Esophagus (tissue), 2 donors: ENCODE results near the gene LBR. TPM values are rescaled to one million over a fixed set of nuclear protein-coding genes. Genes with fewer than 3 reads are reported as not detected.

Experiments
- H3K27ac ChIP-seq, 2 donors: one replicate each; pipeline ENCODE4 v1.5.1; 2013; ENCODE audit warnings: low read depth in 2 of 2, mild to moderate bottlenecking in 2 of 2, inconsistent platforms in 1 of 2, low read length in 1 of 2, moderate library complexity in 1 of 2
- H3K27me3 ChIP-seq, 2 donors: one replicate each; pipeline ENCODE4 v1.6.1; 2013; ENCODE audit warnings: low read length in 2 of 2, control low read depth in 1 of 2, mild to moderate bottlenecking in 1 of 2; ENCODE audit not compliant: insufficient read depth in 2 of 2, control insufficient read depth in 1 of 2
- H3K36me3 ChIP-seq, 2 donors: one replicate each; pipeline ENCODE4 v1.6.1; 2013; ENCODE audit warnings: low read length in 1 of 2; ENCODE audit not compliant: control insufficient read depth in 2 of 2, insufficient read depth in 2 of 2
- H3K4me1 ChIP-seq, 2 donors: one replicate each; pipeline ENCODE4 v1.6.1; 2013; ENCODE audit warnings: low read length in 1 of 2; ENCODE audit not compliant: control insufficient read depth in 2 of 2, insufficient read depth in 2 of 2
- H3K4me3 ChIP-seq, 2 donors: one replicate each; pipeline ENCODE4 v1.5.1; 2013; ENCODE audit warnings: low read length in 2 of 2, mild to moderate bottlenecking in 2 of 2, low read depth in 1 of 2, moderate library complexity in 1 of 2
- H3K9me3 ChIP-seq, 2 donors: one replicate each; pipeline ENCODE4 v1.6.1; 2013; ENCODE audit warnings: mild to moderate bottlenecking in 2 of 2, low read depth in 1 of 2, low read length in 1 of 2, moderate library complexity in 1 of 2; ENCODE audit not compliant: control insufficient read depth in 2 of 2, insufficient read depth in 1 of 2
- WGBS, 2 donors: extraction: QIAGEN DNeasy Blood & Tissue Kit; methylation state at CpG; one replicate each; pipeline ENCODE4 v1.1.7; 2013; 5-methylcytosine and 5-hydroxymethylcytosine counted together
- polyA plus RNA-seq, 2 donors: library from polyadenylated mRNA; stranded (reverse); fragments of 200-250 nt; gene quantifications; one replicate each; pipeline ENCODE4 v1.2.3, GENCODE V29; 2013
- donor health status: healthy with polysubstance abuse.
- donor health status: Bipolar disorder and iron deficiency.

The LBR gene
- polyA plus RNA-seq, 2 donors = 18.0 to 21.0 TPM

- WGBS, 2 donors = 29 to 30% methylated on average over 5 of the region's 5 CpGs
- Histone ChIP-seq H3K4me3 (no peak overlapping the region), H3K9me3 (no peaks in the 10 kb centered on the region), H3K4me1 (peaks cover 4 to 14% of the 10 kb centered on the region in 2 donors), H3K27ac (peak overlapping the region; percentile 66 to 97), H3K36me3 (no peaks in the 10 kb centered on the region), H3K27me3 (no peaks in the 10 kb centered on the region)
Observed at GRCh38 chr1:225453797-225454648, 26.2 kb upstream of the LBR start.

- WGBS, 2 donors = 93 to 96% methylated on average over 25 of the region's 25 CpGs
- peak overlapping the region in 1 of 2 donors; percentile 62 for H3K27ac ChIP-seq
- no peaks in the 10 kb centered on the region for H3K27me3 ChIP-seq
- H3K4me1 ChIP-seq = peaks cover 13 to 21% of the 10 kb centered on the region in 2 donors
- no peaks in the 10 kb centered on the region for H3K9me3 ChIP-seq
- H3K4me3 ChIP-seq = no peak overlapping the region
- H3K36me3 ChIP-seq = no peaks in the 10 kb centered on the region
Observed at GRCh38 chr1:225451840-225452515, 24.1 kb upstream of the LBR start.

GRCh38 chr1:225451340-225451739 is 23.5 kb upstream of the LBR start:
- no peak overlapping the region for H3K4me3 ChIP-seq
- peaks cover 13 to 28% of the 10 kb centered on the region in 2 donors for H3K4me1 ChIP-seq
- peak overlapping the region; percentile 21 to 80 for H3K27ac ChIP-seq
- H3K36me3 ChIP-seq = no peaks in the 10 kb centered on the region
- no peaks in the 10 kb centered on the region for H3K9me3 ChIP-seq
- H3K27me3 ChIP-seq = no peaks in the 10 kb centered on the region
- WGBS, 2 donors = 76 to 87% methylated on average over 6 of the region's 6 CpGs

GRCh38 chr1:225450491-225451191 is 22.8 kb upstream of the LBR start:
- 46 to 51% methylated on average over 12 of the region's 12 CpGs for WGBS, 2 donors
- peak overlapping the region; percentile 21 to 80 for H3K27ac ChIP-seq
- H3K36me3 ChIP-seq = no peaks in the 10 kb centered on the region
- H3K27me3 ChIP-seq = no peaks in the 10 kb centered on the region
- no peaks in the 10 kb centered on the region for H3K9me3 ChIP-seq
- H3K4me1 ChIP-seq = peaks cover 13 to 29% of the 10 kb centered on the region in 2 donors
- H3K4me3 ChIP-seq = no peak overlapping the region

- peak overlapping the region; percentile 65 to 90 for H3K27ac ChIP-seq
- H3K27me3 ChIP-seq = no peaks in the 10 kb centered on the region
- H3K4me3 ChIP-seq = no peak overlapping the region
- H3K4me1 ChIP-seq = peaks cover 13 to 29% of the 10 kb centered on the region in 2 donors
- H3K36me3 ChIP-seq = no peaks in the 10 kb centered on the region
- 75 to 83% methylated on average over 5 of the region's 5 CpGs for WGBS, 2 donors
- H3K9me3 ChIP-seq = no peaks in the 10 kb centered on the region
Observed at GRCh38 chr1:225449774-225450173, 21.9 kb upstream of the LBR start.

GRCh38 chr1:225449261-225449660 is 21.4 kb upstream of the LBR start:
- Histone ChIP-seq H3K9me3 (no peaks in the 10 kb centered on the region), H3K4me3 (no peak overlapping the region), H3K36me3 (no peaks in the 10 kb centered on the region), H3K4me1 (peaks cover 13 to 27% of the 10 kb centered on the region in 2 donors), H3K27me3 (no peaks in the 10 kb centered on the region), H3K27ac (peak overlapping the region; percentile 65 to 90)
- WGBS, 2 donors = 53 to 58% methylated on average over 9 of the region's 9 CpGs

- H3K4me1 ChIP-seq = peaks cover 13 to 27% of the 10 kb centered on the region in 2 donors
- peak overlapping the region; percentile 92 to 97 for H3K27ac ChIP-seq
- no peaks in the 10 kb centered on the region for H3K27me3 ChIP-seq
- no peaks in the 10 kb centered on the region for H3K36me3 ChIP-seq
- WGBS, 2 donors = 72 to 73% methylated on average over 9 of the region's 9 CpGs
- H3K4me3 ChIP-seq = no peak overlapping the region
- no peaks in the 10 kb centered on the region for H3K9me3 ChIP-seq
Observed at GRCh38 chr1:225448146-225448805, 20.4 kb upstream of the LBR start.

GRCh38 chr1:225447650-225448089 is 19.8 kb upstream of the LBR start:
- Histone ChIP-seq H3K4me1 (peaks cover 13 to 27% of the 10 kb centered on the region in 2 donors), H3K4me3 (no peak overlapping the region)
- 40 to 57% methylated on average over 7 to 8 of the region's 8 CpGs for WGBS, 2 donors

More at GRCh38 chr1:225447650-225448089, 19.8 kb upstream of the LBR start:
- Histone ChIP-seq H3K27me3 (no peaks in the 10 kb centered on the region), H3K27ac (peak overlapping the region; percentile 92 to 97), H3K36me3 (no peaks in the 10 kb centered on the region), H3K9me3 (no peaks in the 10 kb centered on the region)
